Fibroblast of skin of right quadriceps (primary cell): Measurements from ENCODE around the gene FEM1C.
"Not testable (repeated sequence)": the region's sequence is repeated elsewhere in the genome, so short reads cannot be mapped to it uniquely, and the experiment has no call there.

Source experiments
- DNase-seq: peaks from one replicate; pipeline ENCODE4 v3.0.0-alpha.2; 2013

The FEM1C gene

GRCh38 chr5:115511632-115512031 lies 32.9 kb downstream of the FEM1C start:
- DNase-seq, result no peak

- DNase-seq, result no peak
Measured at GRCh38 chr5:115510145-115510645, 34.4 kb downstream of the FEM1C start.

GRCh38 chr5:115509547-115509946 lies 35.0 kb downstream of the FEM1C start:
- no peak for DNase-seq

GRCh38 chr5:115507681-115508080 lies 36.9 kb downstream of the FEM1C start:
- DNase-seq, result peak; percentile 76

- DNase-seq, result no peak
Measured at GRCh38 chr5:115503420-115503819, 41.2 kb downstream of the FEM1C start.

- no peak for DNase-seq
Measured at GRCh38 chr5:115501464-115502210, 42.9 kb downstream of the FEM1C start.

- no peak for DNase-seq
Measured at GRCh38 chr5:115500225-115500624, 44.4 kb downstream of the FEM1C start.

- DNase-seq, result no peak
Measured at GRCh38 chr5:115496936-115497576, 47.5 kb downstream of the FEM1C start.

GRCh38 chr5:115494570-115495289 lies 49.8 kb downstream of the FEM1C start:
- peak; percentile 42 for DNase-seq

GRCh38 chr5:115490596-115490995 lies 54.0 kb downstream of the FEM1C start:
- DNase-seq, result no peak

- no peak for DNase-seq
Measured at GRCh38 chr5:115489733-115490132, 54.8 kb downstream of the FEM1C start.

- no peak for DNase-seq
Measured at GRCh38 chr5:115487756-115488155, 56.8 kb downstream of the FEM1C start.

GRCh38 chr5:115487168-115487567 lies 57.4 kb downstream of the FEM1C start:
- no peak for DNase-seq

GRCh38 chr5:115486728-115487127 lies 57.8 kb downstream of the FEM1C start:
- DNase-seq, result no peak

GRCh38 chr5:115484368-115484767 lies 60.2 kb downstream of the FEM1C start:
- no peak for DNase-seq

GRCh38 chr5:115480900-115481299 lies 63.7 kb downstream of the FEM1C start:
- no peak for DNase-seq

GRCh38 chr5:115480271-115480670 lies 64.3 kb downstream of the FEM1C start:
- no peak for DNase-seq

- DNase-seq, result not testable (repeated sequence)
Measured at GRCh38 chr5:115479166-115479873, 65.3 kb downstream of the FEM1C start.

- no peak for DNase-seq
Measured at GRCh38 chr5:115478281-115478680, 66.3 kb downstream of the FEM1C start.

GRCh38 chr5:115477581-115477980 lies 67.0 kb downstream of the FEM1C start:
- DNase-seq, result no peak

GRCh38 chr5:115475788-115476187 lies 68.8 kb downstream of the FEM1C start:
- DNase-seq, result no peak

- DNase-seq, result no peak
Measured at GRCh38 chr5:115472271-115473025, 72.1 kb downstream of the FEM1C start.
